CD4-positive, alpha-beta memory T cell (primary cell): ENCODE measurements around the gene MACF1. TPM values are rescaled to one million over a fixed set of nuclear protein-coding genes. Genes with fewer than 3 reads are reported as not detected.

ENCODE experiments used
- CTCF ChIA-PET: fragments of 350-600 bp; sonication (Branson Sonifier 250); formaldehyde crosslinking; loops from one replicate; lab custom pipeline; 2021; ENCODE audit warnings: inconsistent platforms; ENCODE audit not compliant: partially characterized antibody; lab: Charles Lee
- POLR2A ChIA-PET: fragments of 350-600 bp; sonication (Branson Sonifier 250); formaldehyde crosslinking; loops from one replicate; lab custom pipeline; 2021; ENCODE audit not compliant: partially characterized antibody; lab: Charles Lee
- DNase-seq, 5 donors: peaks; one replicate each; pipeline versions ENCODE4 v3.0.0 to v3.0.0-alpha.2; 2020 to 2022; ENCODE audit warnings: mixed read lengths in 1 of 5
- H3K27ac ChIP-seq: one replicate; pipeline ENCODE4 v1.7.0; 2013; ENCODE audit warnings: low read depth, low read length
- H3K27me3 ChIP-seq: 2 replicates; pipeline ENCODE4 v1.7.0; 2013; ENCODE audit warnings: mild to moderate bottlenecking, low read length, moderate library complexity; ENCODE audit not compliant: insufficient read depth
- H3K36me3 ChIP-seq: 2 replicates; pipeline ENCODE4 v1.7.0; 2013; ENCODE audit warnings: mild to moderate bottlenecking, low read length, moderate library complexity; ENCODE audit not compliant: insufficient read depth
- H3K4me1 ChIP-seq: 2 replicates; pipeline ENCODE4 v1.7.0; 2013; ENCODE audit warnings: mild to moderate bottlenecking, low read length, moderate library complexity; ENCODE audit not compliant: insufficient read depth
- H3K4me3 ChIP-seq, 2 donors: one replicate each; pipeline ENCODE4 v1.7.0; 2013; ENCODE audit warnings: low read length in 2 of 2, mild to moderate bottlenecking in 1 of 2
- H3K9me3 ChIP-seq, 2 donors: one replicate each; pipeline ENCODE4 v1.7.0; 2013; ENCODE audit warnings: low read length in 2 of 2, control low read depth in 1 of 2; ENCODE audit not compliant: control insufficient read depth in 1 of 2
- H3K27ac Mint-ChIP-seq, 7 donors: one replicate each; pipeline ENCODE4 v1.8.0; 2020 to 2021; ENCODE audit warnings: mixed read lengths in 7 of 7, mild to moderate bottlenecking in 6 of 7, inconsistent platforms in 3 of 7, moderate library complexity in 3 of 7
- H3K27me3 Mint-ChIP-seq, 2 donors: one replicate each; pipeline ENCODE4 v1.8.0; 2020 to 2021; ENCODE audit warnings: mixed read lengths in 2 of 2
- H3K36me3 Mint-ChIP-seq, 2 donors: one replicate each; pipeline ENCODE4 v1.8.0; 2020 to 2021; ENCODE audit warnings: mixed read lengths in 2 of 2, inconsistent platforms in 1 of 2, mild to moderate bottlenecking in 1 of 2
- H3K4me1 Mint-ChIP-seq, 4 donors: one replicate each; pipeline ENCODE4 v1.8.0; 2020 to 2021; ENCODE audit warnings: mixed read lengths in 4 of 4, mild to moderate bottlenecking in 1 of 4
- H3K4me3 Mint-ChIP-seq, 8 donors: one replicate each; pipeline ENCODE4 v1.8.0; 2020 to 2021; ENCODE audit warnings: mixed read lengths in 8 of 8, mild to moderate bottlenecking in 7 of 8, moderate library complexity in 6 of 8, inconsistent platforms in 3 of 8
- H3K9me3 Mint-ChIP-seq, 8 donors: one replicate each; pipeline ENCODE4 v1.8.0; 2020 to 2021; ENCODE audit warnings: mixed read lengths in 8 of 8, mild to moderate bottlenecking in 5 of 8, inconsistent platforms in 3 of 8, moderate library complexity in 1 of 8
- intact Hi-C: fragments of 100-400 bp; cut with micrococcal nuclease; formaldehyde crosslinking; loops from one replicate; pipeline ENCODE4 v1.15.1; 2023
- polyA plus RNA-seq, 2 donors: library from polyadenylated mRNA; unstranded; fragments of 300-500 nt; fragmentation: Illumina TruSeq; gene quantifications; one replicate each; pipeline ENCODE4 v1.2.3, GENCODE V29; 2021
- total RNA-seq, 2 experiments: library from RNA; stranded (reverse); gene quantifications; one replicate each; pipeline ENCODE4 v1.2.3, GENCODE V29; 2021

MACF1 gene
- total and polyA plus RNA-seq, 4 experiments from 2014 or later, result 6.8 to 387 (median 222) TPM

GRCh38 chr1:39190096-39190495 lies 14.4 kb upstream of the MACF1 start:
- ChIA-PET POLR2A (interaction anchor here (1.2 to 6.6 kb wide), 3 partner anchors 13 to 69 kb away, joined by 3 to 146 read pairs (median 103); no protein-coding TSS in a partner anchor), CTCF (interaction anchor here (0.9 to 17.2 kb wide), 12 partner anchors 9 to 348 kb away, joined by 3 to 820 read pairs (median 17); partner anchors contain the start of gene MACF1)
- Mint-ChIP-seq H3K27me3 (no peaks in the 10 kb centered on the region), H3K9me3 (peaks cover 0 to 2% (median 0%) of the 10 kb centered on the region in 8 donors), H3K36me3 (peaks cover 0 to 5% of the 10 kb centered on the region in 2 donors), H3K4me3 (no peak overlapping the region), H3K27ac (peak overlapping the region in 2 of 7 donors; percentile 15 to 94), H3K4me1 (peaks cover 39 to 77% (median 49%) of the 10 kb centered on the region in 4 donors)
- peaks cover 61% of the 10 kb centered on the region for H3K4me1 ChIP-seq
- no peaks in the 10 kb centered on the region for H3K9me3 ChIP-seq
- intact Hi-C loops, result loop anchor here (5.0 to 10.0 kb wide), 2 partner anchors 195 to 347 kb away; partner anchors contain the start of gene AKIRIN1
- H3K4me3 ChIP-seq, result no peak overlapping the region
- H3K27me3 ChIP-seq, result no peaks in the 10 kb centered on the region
- no peak overlapping the region for H3K27ac ChIP-seq
- H3K36me3 ChIP-seq, result no peaks in the 10 kb centered on the region
- DNase-seq, result no peak

- Mint-ChIP-seq H3K27ac (peak overlapping the region; percentile 91 to 96 (median 93)), H3K9me3 (peaks cover 0 to 3% (median 0%) of the 10 kb centered on the region in 8 donors), H3K36me3 (peaks cover 0 to 3% of the 10 kb centered on the region in 2 donors), H3K4me3 (peak overlapping the region in 6 of 8 donors; percentile 33 to 76 (median 62)), H3K27me3 (no peaks in the 10 kb centered on the region), H3K4me1 (peaks cover 52 to 84% (median 65%) of the 10 kb centered on the region in 4 donors)
- no peaks in the 10 kb centered on the region for H3K27me3 ChIP-seq
- DNase-seq, result no peak
- ChIA-PET CTCF (interaction anchor here (0.7 to 17.2 kb wide), 13 partner anchors 12 to 216 kb away, joined by 3 to 820 read pairs (median 56); partner anchors contain the start of gene MACF1), POLR2A (interaction anchor here (0.6 to 6.6 kb wide), 10 partner anchors 11 to 168 kb away, joined by 3 to 163 read pairs (median 13); partner anchors contain the start of genes MACF1 and NDUFS5)
- H3K27ac ChIP-seq, result peak overlapping the region; percentile 55
- intact Hi-C loops, result loop anchor here (5.0 to 10.0 kb wide), 2 partner anchors 200 to 343 kb away; partner anchors contain the start of gene AKIRIN1
- peaks cover 81% of the 10 kb centered on the region for H3K4me1 ChIP-seq
- no peaks in the 10 kb centered on the region for H3K36me3 ChIP-seq
- H3K9me3 ChIP-seq, result no peaks in the 10 kb centered on the region
- H3K4me3 ChIP-seq, result no peak overlapping the region
Observed at GRCh38 chr1:39194398-39195051, 10.0 kb upstream of the MACF1 start.

- H3K4me3 Mint-ChIP-seq, result peak overlapping the region; percentile 17 to 88 (median 68)
- H3K27me3 Mint-ChIP-seq, result no peaks in the 10 kb centered on the region
- Histone ChIP-seq H3K9me3 (no peaks in the 10 kb centered on the region), H3K4me1 (peaks cover 85% of the 10 kb centered on the region), H3K27ac (peak overlapping the region; percentile 55), H3K4me3 (peak overlapping the region; percentile 17 to 28), H3K36me3 (no peaks in the 10 kb centered on the region), H3K27me3 (no peaks in the 10 kb centered on the region)
- intact Hi-C loops, result loop anchor here (10.0 kb wide), 1 partner anchor 201 kb away; the partner anchor contains the start of gene AKIRIN1
- ChIA-PET CTCF (interaction anchor here (1.0 to 17.2 kb wide), 9 partner anchors 11 to 104 kb away, joined by 3 to 820 read pairs (median 90); partner anchors contain the start of gene MACF1), POLR2A (interaction anchor here (0.7 to 6.6 kb wide), 7 partner anchors 12 to 169 kb away, joined by 3 to 163 read pairs (median 45); partner anchors contain the start of genes MACF1 and NDUFS5)
- H3K36me3 Mint-ChIP-seq, result peaks cover 0 to 3% of the 10 kb centered on the region in 2 donors
- H3K9me3 Mint-ChIP-seq, result peaks cover 0 to 6% (median 0%) of the 10 kb centered on the region in 8 donors
- peak; percentile 48 to 78 (median 65) for DNase-seq
- peaks cover 57 to 87% (median 72%) of the 10 kb centered on the region in 4 donors for H3K4me1 Mint-ChIP-seq
- peak overlapping the region; percentile 91 to 96 (median 93) for H3K27ac Mint-ChIP-seq
Observed at GRCh38 chr1:39195166-39196111, 9.1 kb upstream of the MACF1 start.

- H3K4me1 Mint-ChIP-seq, result peaks cover 60 to 90% (median 73%) of the 10 kb centered on the region in 4 donors
- Histone ChIP-seq H3K27me3 (no peaks in the 10 kb centered on the region), H3K9me3 (no peaks in the 10 kb centered on the region), H3K36me3 (no peaks in the 10 kb centered on the region), H3K4me1 (peaks cover 85% of the 10 kb centered on the region), H3K4me3 (peak overlapping the region; percentile 17 to 28), H3K27ac (peak overlapping the region; percentile 55)
- H3K9me3 Mint-ChIP-seq, result peaks cover 0 to 6% (median 0%) of the 10 kb centered on the region in 8 donors
- ChIA-PET POLR2A (interaction anchor here (0.6 to 5.7 kb wide), 7 partner anchors 10 to 57 kb away, joined by 3 to 163 read pairs (median 9); partner anchors contain the start of gene MACF1), CTCF (interaction anchor here (1.2 to 4.2 kb wide), 3 partner anchors 9 to 62 kb away, joined by 6 to 27 read pairs (median 17); no protein-coding TSS in a partner anchor)
- H3K27ac Mint-ChIP-seq, result peak overlapping the region; percentile 91 to 96 (median 93)
- H3K36me3 Mint-ChIP-seq, result peaks cover 0 to 3% of the 10 kb centered on the region in 2 donors
- intact Hi-C loops, result loop anchor here (1.0 to 10.0 kb wide), 3 partner anchors 9 to 202 kb away; partner anchors contain the start of gene AKIRIN1
- peak; percentile 77 to 89 (median 85) for DNase-seq
- no peaks in the 10 kb centered on the region for H3K27me3 Mint-ChIP-seq
- peak overlapping the region; percentile 50 to 88 (median 70) for H3K4me3 Mint-ChIP-seq
Observed at GRCh38 chr1:39196244-39197215, 8.0 kb upstream of the MACF1 start.

- Mint-ChIP-seq H3K36me3 (no peaks in the 10 kb centered on the region), H3K27ac (peak overlapping the region; percentile 69 to 88 (median 85)), H3K27me3 (no peaks in the 10 kb centered on the region), H3K9me3 (peaks cover 0 to 4% (median 0%) of the 10 kb centered on the region in 8 donors), H3K4me3 (peak overlapping the region in 3 of 8 donors; percentile 17 to 51 (median 20)), H3K4me1 (peaks cover 53 to 83% (median 69%) of the 10 kb centered on the region in 4 donors)
- Histone ChIP-seq H3K9me3 (no peaks in the 10 kb centered on the region), H3K27ac (no peak overlapping the region), H3K27me3 (no peaks in the 10 kb centered on the region), H3K4me3 (no peak overlapping the region), H3K4me1 (peaks cover 68% of the 10 kb centered on the region), H3K36me3 (no peaks in the 10 kb centered on the region)
- ChIA-PET POLR2A (interaction anchor here (0.8 to 3.7 kb wide), 3 partner anchors 16 to 39 kb away, joined by 3 to 40 read pairs (median 3); no protein-coding TSS in a partner anchor), CTCF (interaction anchor here (1.1 to 4.2 kb wide), 6 partner anchors 9 to 59 kb away, joined by 3 to 27 read pairs (median 8); no protein-coding TSS in a partner anchor)
- DNase-seq, result no peak
- intact Hi-C loops, result loop anchor here (10.0 kb wide), 1 partner anchor 205 kb away; the partner anchor contains the start of gene AKIRIN1
Observed at GRCh38 chr1:39199593-39199992, 4.9 kb upstream of the MACF1 start.
